Transverse colon (tissue), 4 donors: Measurements from ENCODE around the gene TRMU. TPM values are rescaled to one million over a fixed set of nuclear protein-coding genes. Genes with fewer than 3 reads are reported as not detected.
"Not testable (repeated sequence)": the region's sequence is repeated elsewhere in the genome, so short reads cannot be mapped to it uniquely, and the experiment has no call there.

Source experiments
- DNase-seq: peaks from one replicate; pipeline ENCODE4 v3.0.0-alpha.2; 2019
- H3K27ac ChIP-seq, 4 donors: fragments of 200-600 bp; sonication (generic); 2 replicates each; pipeline ENCODE4 v1.5.1; 2016 to 2018; ENCODE audit warnings: inconsistent platforms in 4 of 4
- H3K27me3 ChIP-seq: fragments of 200-600 bp; sonication (generic); 2 replicates; pipeline ENCODE4 v1.5.1; 2017; ENCODE audit warnings: inconsistent platforms
- H3K36me3 ChIP-seq, 4 donors: fragments of 200-600 bp; sonication (generic); 2 replicates each; pipeline ENCODE4 v1.5.1; 2017 to 2019; ENCODE audit warnings: inconsistent platforms in 4 of 4
- H3K4me1 ChIP-seq, 4 donors: fragments of 200-600 bp; sonication (generic); 2 replicates each; pipeline ENCODE4 v1.5.1; 2017 to 2020; ENCODE audit warnings: inconsistent platforms in 4 of 4
- H3K4me3 ChIP-seq, 4 donors: fragments of 200-600 bp; sonication (generic); 1 replicate in 1 of 4; 2 replicates in 3 of 4; pipeline versions ENCODE4 v1.5.1 to v1.6.1; 2017 to 2019; ENCODE audit warnings: inconsistent platforms in 4 of 4
- H3K9me3 ChIP-seq, 2 donors: fragments of 200-600 bp; sonication (generic); 2 replicates each; pipeline ENCODE4 v1.5.1; 2017 to 2019; ENCODE audit warnings: inconsistent platforms in 2 of 2
- CTCF ChIP-seq, 5 experiments: fragments of 200-600 bp in 3 of 5; fragments of 450-650 bp in 2 of 5; sonication (generic) in 3 of 5; IDR thresholded peaks; 1 replicate in 2 of 5; 2 replicates in 3 of 5; pipeline ENCODE4 v1.5.1; 2016 to 2017; ENCODE audit warnings: antibody characterized with exemption in 5 of 5, inconsistent platforms in 3 of 5, mild to moderate bottlenecking in 2 of 5, moderate library complexity in 1 of 5
- EP300 ChIP-seq: sonication (generic); formaldehyde crosslinking; IDR thresholded peaks from one replicate; pipeline ENCODE4 v1.6.1; 2017; ENCODE audit warnings: antibody characterized with exemption, low read depth
- POLR2A ChIP-seq: fragments of 450-650 bp; IDR thresholded peaks from one replicate; pipeline ENCODE4 v1.6.1; 2016; ENCODE audit warnings: antibody characterized with exemption, mild to moderate bottlenecking, moderate library complexity
- POLR2AphosphoS5 ChIP-seq, 3 donors: sonication (generic); formaldehyde crosslinking; IDR thresholded peaks; one replicate each; pipeline ENCODE4 v1.6.1; 2016; ENCODE audit warnings: antibody characterized with exemption in 3 of 3
- WGBS, 2 donors: methylation state at CpG; one replicate each; pipeline ENCODE4 v1.1.5; 2018; ENCODE audit warnings: low coverage in 1 of 2; 5-methylcytosine and 5-hydroxymethylcytosine counted together
- in situ Hi-C, 4 donors: fragments of 200-750 bp; cut with MboI; loops; one replicate each; pipeline versions ENCODE4 v1.15.0 to v1.15.1; 2017; ENCODE audit warnings: low sequenced_read_pairs in 3 of 4, low pct_ligation_motif_present in 1 of 4, low pct_unique_long_range_greater_than_20kb in 1 of 4
- intact Hi-C: fragments of 100-400 bp; cut with DNase I; formaldehyde crosslinking; loops from one replicate; pipeline ENCODE4 v1.15.1; 2023; ENCODE audit warnings: low total_unique reads
- total RNA-seq, 4 donors: library from RNA; depleted of rRNA; stranded (reverse); fragments of >200 nt; gene quantifications; one replicate each; pipeline ENCODE4 v1.1.0, GENCODE V29; 2016

The TRMU gene
- total RNA-seq, 4 donors from 2014 or later: 33.7 to 90.0 (median 38.5) TPM

- Histone ChIP-seq H3K4me1 (no peaks in the 10 kb centered on the region), H3K4me3 (no peak overlapping the region), H3K27ac (no peak overlapping the region), H3K27me3 (no peaks in the 10 kb centered on the region), H3K9me3 (no peaks in the 10 kb centered on the region), H3K36me3 (no peaks in the 10 kb centered on the region)
- TF ChIP-seq POLR2AphosphoS5 (IDR thresholded peaks at IDR 0.05) (no peak), EP300 (no peak), POLR2A (no peak), CTCF (IDR thresholded peaks at IDR 0.05) (no peak)
- WGBS, 2 donors: 85 to 100% methylated on average over 4 to 16 of the region's 16 CpGs
- in situ Hi-C loops: no loop called here
- intact Hi-C loops: no loop called here
- DNase-seq: no peak
Measured at GRCh38 chr22:46392137-46392844, 56.8 kb downstream of the TRMU start.

- intact Hi-C loops (no loop called here), in situ Hi-C loops (no loop called here)
- H3K9me3 ChIP-seq: no peaks in the 10 kb centered on the region
- H3K4me1 ChIP-seq: no peaks in the 10 kb centered on the region
- no peak overlapping the region for H3K27ac ChIP-seq
- no peaks in the 10 kb centered on the region for H3K27me3 ChIP-seq
- TF ChIP-seq POLR2A (no peak), POLR2AphosphoS5 (IDR thresholded peaks at IDR 0.05) (no peak), CTCF (IDR thresholded peaks at IDR 0.05) (no peak), EP300 (no peak)
- H3K36me3 ChIP-seq: no peaks in the 10 kb centered on the region
- WGBS, 2 donors: 59 to 91% methylated on average over 5 to 14 of the region's 14 CpGs
- H3K4me3 ChIP-seq: no peak overlapping the region
- DNase-seq: no peak
Measured at GRCh38 chr22:46393873-46394272, 58.4 kb downstream of the TRMU start.

DNA sequence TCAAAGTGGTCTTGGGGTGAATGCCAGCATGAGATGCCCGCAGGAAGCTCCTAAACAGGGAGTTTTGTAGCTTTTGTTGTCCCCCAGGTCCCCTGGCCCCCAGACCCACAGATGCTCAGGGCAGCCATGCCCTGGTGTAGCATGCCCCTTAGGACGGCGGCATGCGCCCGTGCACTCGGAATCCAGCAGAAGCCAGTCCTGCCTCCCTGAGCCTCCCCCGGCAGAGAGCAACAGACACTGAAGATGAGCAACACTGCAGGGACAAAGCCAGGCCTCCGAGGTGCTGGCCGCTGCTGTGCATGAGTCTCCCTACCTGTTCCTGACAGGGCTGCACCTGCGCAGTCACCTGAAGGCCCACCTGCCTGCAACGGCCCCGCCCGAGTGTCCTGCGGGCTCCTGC is 59.1 kb downstream of the TRMU start:
- no peaks in the 10 kb centered on the region for H3K4me1 ChIP-seq
- no peak for TF ChIP-seq POLR2AphosphoS5 (IDR thresholded peaks at IDR 0.05)
- TF ChIP-seq EP300: no peak
- TF ChIP-seq POLR2A: no peak
- TF ChIP-seq CTCF (IDR thresholded peaks at IDR 0.05): no peak
- H3K27me3 ChIP-seq: no peaks in the 10 kb centered on the region
- no peak overlapping the region for H3K27ac ChIP-seq
- H3K4me3 ChIP-seq: no peak overlapping the region
- no peaks in the 10 kb centered on the region for H3K36me3 ChIP-seq
- in situ Hi-C loops: no loop called here
- WGBS, 2 donors: 99% methylated on average over 8 of the region's 14 CpGs; no CpG with 5 or more reads in 1 of the 2 donors
- no peak for DNase-seq
- intact Hi-C loops: no loop called here
- H3K9me3 ChIP-seq: no peaks in the 10 kb centered on the region

- in situ Hi-C loops: no loop called here
- H3K27me3 ChIP-seq: no peaks in the 10 kb centered on the region
- no peaks in the 10 kb centered on the region for H3K4me1 ChIP-seq
- no peak overlapping the region for H3K27ac ChIP-seq
- TF ChIP-seq POLR2A: no peak
- no peak for TF ChIP-seq POLR2AphosphoS5 (IDR thresholded peaks at IDR 0.05)
- no peak for TF ChIP-seq CTCF (IDR thresholded peaks at IDR 0.05)
- TF ChIP-seq EP300: no peak
- no peak overlapping the region for H3K4me3 ChIP-seq
- no peak for DNase-seq
- H3K9me3 ChIP-seq: no peaks in the 10 kb centered on the region
- 92% methylated on average over 13 of the region's 13 CpGs; no CpG with 5 or more reads in 1 of the 2 donors for whole genome bisulfite sequencing, 2 donors
- intact Hi-C loops: no loop called here
- no peaks in the 10 kb centered on the region for H3K36me3 ChIP-seq
Measured at GRCh38 chr22:46395145-46395544, 59.6 kb downstream of the TRMU start.

- H3K4me1 ChIP-seq, H3K9me3 ChIP-seq, H3K27ac ChIP-seq, DNase-seq, in situ Hi-C loops, H3K36me3 ChIP-seq, H3K4me3 ChIP-seq, intact Hi-C loops, H3K27me3 ChIP-seq: not testable (repeated sequence)
- WGBS, 2 donors: 79% methylated on average over 5 of the region's 5 CpGs; no CpG with 5 or more reads in 1 of the 2 donors
Measured at GRCh38 chr22:46397049-46397448, 61.5 kb downstream of the TRMU start.
